Stomach (tissue), 9 donors: ENCODE measurements around the gene MYPN. TPM values are rescaled to one million over a fixed set of nuclear protein-coding genes. Genes with fewer than 3 reads are reported as not detected.

Experiments used
- DNase-seq, 2 donors: peaks; one replicate each; pipeline versions ENCODE4 v3.0.0 to v3.0.0-alpha.2; 2013 to 2019
- H3K27ac ChIP-seq, 5 donors: fragments of 200-600 bp in 4 of 5; sonication (generic) in 4 of 5; one replicate each; pipeline ENCODE4 v1.5.1; 2013 to 2019; ENCODE audit warnings: mild to moderate bottlenecking in 1 of 5, moderate library complexity in 1 of 5
- H3K27me3 ChIP-seq, 3 donors: fragments of 200-600 bp; sonication (generic); one replicate each; pipeline ENCODE4 v1.5.1; 2017 to 2019; ENCODE audit warnings: mixed run types in 1 of 3
- H3K36me3 ChIP-seq, 4 donors: fragments of 200-600 bp; sonication (generic); 1 replicate in 3 of 4; 2 replicates in 1 of 4; pipeline ENCODE4 v1.5.1; 2016 to 2019
- H3K4me1 ChIP-seq, 4 donors: fragments of 200-600 bp; sonication (generic); one replicate each; pipeline ENCODE4 v1.5.1; 2016 to 2019
- H3K4me3 ChIP-seq, 4 donors: fragments of 200-600 bp; sonication (generic) in 3 of 4; one replicate each; pipeline ENCODE4 v1.5.1; 2016 to 2019; ENCODE audit warnings: mild to moderate bottlenecking in 1 of 4
- H3K9me3 ChIP-seq, 4 donors: fragments of 200-600 bp; sonication (generic); one replicate each; pipeline ENCODE4 v1.5.1; 2016 to 2019
- EP300 ChIP-seq: sonication (generic); formaldehyde crosslinking; IDR thresholded peaks from one replicate; pipeline ENCODE4 v1.6.1; 2017; ENCODE audit warnings: antibody characterized with exemption
- POLR2A ChIP-seq, 4 donors: fragments of 450-650 bp; IDR thresholded peaks; one replicate each; pipeline ENCODE4 v1.6.1; 2016; ENCODE audit warnings: antibody characterized with exemption in 4 of 4, control low read depth in 2 of 4, mild to moderate bottlenecking in 1 of 4, moderate library complexity in 1 of 4
- POLR2AphosphoS5 ChIP-seq, 3 donors: sonication (generic); formaldehyde crosslinking; IDR thresholded peaks; one replicate each; pipeline ENCODE4 v1.6.1; 2016; ENCODE audit warnings: antibody characterized with exemption in 3 of 3
- WGBS, 5 donors: extraction: QIAGEN DNeasy Blood & Tissue Kit in 3 of 5; methylation state at CpG; one replicate each; pipeline versions ENCODE4 v1.1.5 to v1.1.7; 2013 to 2018; 5-methylcytosine and 5-hydroxymethylcytosine counted together
- intact Hi-C: fragments of 100-400 bp; cut with DNase I; formaldehyde crosslinking; loops from one replicate; pipeline ENCODE4 v1.15.1; 2023; ENCODE audit warnings: low total_unique reads
- polyA plus RNA-seq, 3 donors: library from polyadenylated mRNA; stranded (reverse); fragments of 200-250 nt; gene quantifications; one replicate each; pipeline ENCODE4 v1.2.3, GENCODE V29; 2013
- total RNA-seq, 5 donors: library from RNA; depleted of rRNA; stranded (reverse); fragments of >200 nt; gene quantifications; one replicate each; pipeline versions ENCODE4 v1.1.0 to v1.2.3, GENCODE V29; 2014 to 2016
- TF ChIP-seq, protein P1 (sequence below), 7 experiments: fragments of 450-650 bp in 4 of 7; fragments of 200-600 bp in 3 of 7; sonication (generic) in 3 of 7; IDR thresholded peaks; one replicate each; pipeline ENCODE4 v1.5.1; 2016 to 2019; ENCODE audit warnings: antibody characterized with exemption in 7 of 7, control low read depth in 2 of 7, mild to moderate bottlenecking in 1 of 7
- donor health status: healthy with polysubstance abuse.
- donor health status: Bipolar disorder and iron deficiency.
- donor health status: healthy.

The MYPN gene
- total and polyA plus RNA-seq, 8 donors: 0.06 to 0.76 (median 0.40) TPM; not detected in 4

DNA sequence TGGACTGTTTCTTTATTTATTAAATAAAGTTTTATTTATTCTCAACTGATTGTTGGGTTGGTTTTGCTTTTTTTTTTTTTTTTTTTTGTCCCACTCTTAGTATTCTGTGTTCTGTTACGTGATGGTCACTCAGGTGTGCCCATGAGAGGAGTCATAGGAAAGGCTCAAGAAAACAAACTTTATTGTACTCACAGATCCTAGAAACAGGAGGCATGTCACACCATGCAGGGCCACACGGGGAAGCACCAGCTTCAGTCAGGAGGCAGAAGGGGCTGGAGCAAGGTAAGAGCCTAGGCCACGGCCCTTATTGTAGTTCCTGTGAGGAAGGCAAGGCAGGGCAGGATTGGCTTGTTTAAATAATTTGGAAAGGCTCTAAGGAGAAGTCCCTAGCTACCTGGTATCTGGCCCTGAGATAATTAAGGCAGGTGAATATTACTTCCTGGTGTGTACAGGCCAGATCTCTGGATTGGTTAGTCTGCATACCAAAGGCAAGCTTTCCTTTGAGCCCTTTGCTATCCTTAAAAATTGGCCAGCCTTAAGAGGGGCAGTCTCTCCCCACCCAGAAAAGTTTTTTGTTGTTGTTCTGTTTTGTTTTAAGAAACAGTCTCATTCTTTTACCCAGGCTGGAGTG lies 114.4 kb downstream of the MYPN start:
- peaks cover 0 to 3% (median 0%) of the 10 kb centered on the region in 3 donors for H3K27me3 ChIP-seq
- TF ChIP-seq POLR2A (IDR thresholded peaks at IDR 0.05) (no peak), POLR2AphosphoS5 (IDR thresholded peaks at IDR 0.05) (no peak), EP300 (no peak)
- TF ChIP-seq, protein P1, sequence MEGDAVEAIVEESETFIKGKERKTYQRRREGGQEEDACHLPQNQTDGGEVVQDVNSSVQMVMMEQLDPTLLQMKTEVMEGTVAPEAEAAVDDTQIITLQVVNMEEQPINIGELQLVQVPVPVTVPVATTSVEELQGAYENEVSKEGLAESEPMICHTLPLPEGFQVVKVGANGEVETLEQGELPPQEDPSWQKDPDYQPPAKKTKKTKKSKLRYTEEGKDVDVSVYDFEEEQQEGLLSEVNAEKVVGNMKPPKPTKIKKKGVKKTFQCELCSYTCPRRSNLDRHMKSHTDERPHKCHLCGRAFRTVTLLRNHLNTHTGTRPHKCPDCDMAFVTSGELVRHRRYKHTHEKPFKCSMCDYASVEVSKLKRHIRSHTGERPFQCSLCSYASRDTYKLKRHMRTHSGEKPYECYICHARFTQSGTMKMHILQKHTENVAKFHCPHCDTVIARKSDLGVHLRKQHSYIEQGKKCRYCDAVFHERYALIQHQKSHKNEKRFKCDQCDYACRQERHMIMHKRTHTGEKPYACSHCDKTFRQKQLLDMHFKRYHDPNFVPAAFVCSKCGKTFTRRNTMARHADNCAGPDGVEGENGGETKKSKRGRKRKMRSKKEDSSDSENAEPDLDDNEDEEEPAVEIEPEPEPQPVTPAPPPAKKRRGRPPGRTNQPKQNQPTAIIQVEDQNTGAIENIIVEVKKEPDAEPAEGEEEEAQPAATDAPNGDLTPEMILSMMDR (IDR thresholded peaks at IDR 0.05): no peak
- intact Hi-C loops: no loop called here
- H3K27ac ChIP-seq: no peak overlapping the region
- DNase-seq: peak in 1 of 2 donors; percentile 26
- 50 to 71% (median 55%) methylated on average over 3 of the region's 3 CpGs for WGBS, 5 donors
- no peaks in the 10 kb centered on the region for H3K9me3 ChIP-seq
- no peaks in the 10 kb centered on the region for H3K36me3 ChIP-seq
- H3K4me3 ChIP-seq: no peak overlapping the region
- H3K4me1 ChIP-seq: no peaks in the 10 kb centered on the region

DNA sequence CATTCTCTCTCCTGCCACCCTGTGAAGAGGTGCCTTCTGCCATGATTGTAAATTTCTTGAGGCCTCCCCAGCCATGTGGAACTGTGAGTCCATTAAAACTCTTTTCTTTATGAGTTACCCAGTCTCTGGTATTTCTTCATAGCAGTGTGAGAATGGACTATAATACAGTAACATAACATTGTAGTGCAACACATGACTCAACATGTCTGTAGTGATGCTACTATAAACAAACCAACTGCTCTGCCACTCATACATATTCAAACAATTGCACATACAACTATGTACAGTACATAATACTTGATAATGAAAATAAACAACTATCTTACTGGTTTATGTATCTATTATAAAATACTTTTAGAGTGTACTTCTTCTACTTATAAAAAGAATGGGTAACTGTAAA lies 115.5 kb downstream of the MYPN start:
- Histone ChIP-seq H3K36me3 (no peaks in the 10 kb centered on the region), H3K27ac (no peak overlapping the region), H3K27me3 (peaks cover 0 to 10% (median 0%) of the 10 kb centered on the region in 3 donors), H3K4me3 (no peak overlapping the region), H3K9me3 (no peaks in the 10 kb centered on the region), H3K4me1 (no peaks in the 10 kb centered on the region)
- intact Hi-C loops: no loop called here
- TF ChIP-seq POLR2AphosphoS5 (IDR thresholded peaks at IDR 0.05) (no peak), EP300 (no peak), POLR2A (IDR thresholded peaks at IDR 0.05) (no peak)
- TF ChIP-seq, protein P1 (IDR thresholded peaks at IDR 0.05): no peak
- no peak for DNase-seq

DNA sequence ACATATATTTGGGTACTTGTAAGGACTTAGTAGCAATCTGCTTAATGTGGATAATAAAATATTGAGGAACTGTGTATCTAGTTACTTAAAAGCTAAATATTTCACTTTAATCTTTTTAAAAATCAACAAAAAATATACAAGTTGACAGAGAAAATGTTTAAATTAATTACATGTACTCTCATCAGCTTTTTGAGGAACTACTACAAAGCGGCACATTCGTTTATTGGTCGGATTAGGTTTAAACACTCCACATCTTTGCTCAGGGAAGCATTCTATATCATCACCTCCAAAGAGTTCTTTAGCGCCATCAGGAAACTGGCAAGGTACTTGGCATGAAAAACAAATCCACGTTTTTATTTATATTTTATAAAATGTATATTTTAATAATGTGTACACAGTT lies 121.0 kb downstream of the MYPN start:
- H3K4me3 ChIP-seq: no peak overlapping the region
- DNase-seq: no peak
- peaks cover 0 to 16% (median 12%) of the 10 kb centered on the region in 4 donors for H3K4me1 ChIP-seq
- 61 to 78% (median 64%) methylated on average over 5 of the region's 5 CpGs for WGBS, 5 donors
- H3K27me3 ChIP-seq: peaks cover 0 to 17% (median 0%) of the 10 kb centered on the region in 3 donors
- intact Hi-C loops: no loop called here
- no peak for TF ChIP-seq EP300
- TF ChIP-seq, protein P1 (IDR thresholded peaks at IDR 0.05): no peak
- no peak for TF ChIP-seq POLR2A (IDR thresholded peaks at IDR 0.05)
- no peak for TF ChIP-seq POLR2AphosphoS5 (IDR thresholded peaks at IDR 0.05)
- H3K36me3 ChIP-seq: no peaks in the 10 kb centered on the region
- no peak overlapping the region for H3K27ac ChIP-seq
- H3K9me3 ChIP-seq: no peaks in the 10 kb centered on the region

DNA sequence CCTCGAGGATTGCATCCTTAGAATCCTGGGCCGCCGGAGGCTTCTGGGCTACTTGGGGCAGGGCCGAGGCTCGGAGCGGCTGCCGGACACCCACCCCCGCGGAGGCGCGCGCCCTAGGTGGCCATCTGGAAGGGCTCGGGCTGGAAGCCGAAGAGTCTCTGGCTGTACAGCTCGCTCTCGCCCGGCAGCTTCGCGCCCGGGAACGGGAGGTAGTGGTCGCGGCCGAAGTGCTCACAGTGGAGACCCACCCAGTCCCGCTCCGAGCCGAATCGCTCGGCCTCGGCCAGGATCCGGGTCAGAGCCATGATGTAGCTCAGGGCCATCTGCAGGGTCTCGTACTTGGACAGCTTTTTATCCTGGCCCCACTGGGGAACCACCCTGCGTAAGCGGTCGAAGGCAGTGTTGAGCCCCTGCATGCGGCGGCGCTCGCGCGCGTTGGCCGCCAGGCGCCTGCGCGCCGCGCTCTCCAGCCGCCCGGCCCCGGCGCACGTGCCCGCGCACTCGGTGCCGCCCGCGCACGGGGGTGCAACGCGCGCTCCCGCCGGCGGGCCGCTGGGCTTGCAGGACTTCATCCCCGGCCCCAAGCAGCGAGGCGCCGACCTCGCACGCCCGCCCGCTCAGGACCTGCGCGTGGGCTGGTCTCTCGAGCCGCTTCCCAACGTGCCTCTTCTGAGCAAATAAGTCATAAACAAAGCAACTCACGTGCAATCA lies 122.0 kb downstream of the MYPN start:
- peak; percentile 69 to 92 for DNase-seq
- 1 to 2% (median 1%) methylated on average over 32 to 81 of the region's 81 CpGs for WGBS, 5 donors
- peak overlapping the region; percentile 40 to 84 (median 78) for H3K27ac ChIP-seq
- peaks cover 0 to 17% (median 0%) of the 10 kb centered on the region in 3 donors for H3K27me3 ChIP-seq
- H3K36me3 ChIP-seq: no peaks in the 10 kb centered on the region
- no peaks in the 10 kb centered on the region for H3K9me3 ChIP-seq
- peak overlapping the region; percentile 58 to 72 (median 62) for H3K4me3 ChIP-seq
- intact Hi-C loops: no loop called here
- peaks cover 0 to 16% (median 12%) of the 10 kb centered on the region in 4 donors for H3K4me1 ChIP-seq
- TF ChIP-seq POLR2AphosphoS5 (IDR thresholded peaks at IDR 0.05): no peak
- TF ChIP-seq, protein P1 (IDR thresholded peaks at IDR 0.05): no peak
- no peak for TF ChIP-seq POLR2A (IDR thresholded peaks at IDR 0.05)
- TF ChIP-seq EP300: no peak
